GM19395 (cell line): ENCODE measurements around the gene LRRC32.

ENCODE experiments used
- ATAC-seq: cut with Tn5 transposase; IDR thresholded peaks from one replicate; pipeline ENCODE4 v1.9.1; 2021; ENCODE audit warnings: mild to moderate bottlenecking, moderate library complexity; ENCODE audit not compliant: unreplicated experiment

LRRC32 gene

DNA sequence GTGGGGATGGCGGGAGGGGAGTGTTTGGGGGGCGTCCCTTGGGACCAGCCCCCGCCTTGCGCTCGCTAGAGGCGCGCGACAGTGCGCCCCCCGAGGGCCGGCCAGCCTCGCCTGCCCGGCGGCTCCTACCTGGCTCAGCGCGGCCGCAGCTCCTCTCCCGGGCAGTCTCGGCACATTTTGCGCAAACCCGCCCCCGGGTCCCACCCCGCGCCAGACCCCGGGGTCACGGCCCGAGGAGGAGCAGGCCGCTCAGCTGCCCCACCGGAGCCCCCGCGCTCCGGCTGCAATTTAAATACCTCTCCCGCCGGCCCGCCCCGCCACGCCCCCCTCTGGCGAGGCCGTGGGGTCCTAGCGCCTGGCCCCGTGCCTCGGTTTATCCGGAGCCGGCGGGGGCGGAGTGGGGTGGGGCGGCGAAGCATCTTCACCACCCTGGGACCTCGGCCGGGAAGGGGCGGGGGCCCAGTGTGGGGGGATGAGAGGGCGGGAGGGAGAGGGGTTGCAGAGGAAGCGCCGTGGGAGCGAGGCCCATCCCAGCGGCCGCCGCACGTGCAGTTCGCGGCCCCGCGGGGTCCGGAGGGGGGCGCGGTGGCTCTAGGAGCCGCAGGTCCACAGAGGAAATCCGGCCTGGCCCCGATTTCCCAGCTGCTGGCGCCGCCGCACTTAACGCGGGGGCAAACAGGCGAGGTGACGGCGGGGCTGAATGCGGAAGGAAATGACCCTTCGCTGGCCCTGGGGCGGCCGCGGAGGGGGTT, at the start of gene LRRC32:
Gene LRRC32 (minus strand): TSS at position 263 of the 752 bp plus-strand sequence. CDS start 4,793 bp downstream, outside the sequence.
- ATAC-seq = no peak

GRCh38 chr11:76719686-76720085, 49.1 kb upstream of the LRRC32 start:
- ATAC-seq = no peak

DNA sequence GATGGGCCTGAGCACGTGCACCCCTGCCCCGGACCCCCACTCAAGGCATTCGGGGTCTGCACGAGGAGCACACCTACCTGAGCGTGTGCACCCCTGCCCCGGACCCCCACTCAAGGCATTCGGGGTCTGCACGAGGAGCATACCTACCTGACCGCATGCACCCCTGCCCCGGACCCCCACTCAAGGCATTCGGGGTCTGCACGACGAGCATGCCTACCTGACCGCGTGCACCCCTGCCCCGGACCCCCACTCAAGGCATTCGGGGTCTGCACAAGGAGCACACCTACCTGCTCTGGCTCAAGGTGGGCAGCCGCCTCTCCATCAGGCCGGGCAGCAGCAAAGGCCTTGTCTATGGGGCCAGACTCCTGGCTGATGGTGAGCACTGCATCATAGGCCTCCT, 48.7 kb upstream of the LRRC32 start:
- no peak for ATAC-seq

GRCh38 chr11:76717816-76718215, 47.3 kb upstream of the LRRC32 start:
- no peak for ATAC-seq

DNA sequence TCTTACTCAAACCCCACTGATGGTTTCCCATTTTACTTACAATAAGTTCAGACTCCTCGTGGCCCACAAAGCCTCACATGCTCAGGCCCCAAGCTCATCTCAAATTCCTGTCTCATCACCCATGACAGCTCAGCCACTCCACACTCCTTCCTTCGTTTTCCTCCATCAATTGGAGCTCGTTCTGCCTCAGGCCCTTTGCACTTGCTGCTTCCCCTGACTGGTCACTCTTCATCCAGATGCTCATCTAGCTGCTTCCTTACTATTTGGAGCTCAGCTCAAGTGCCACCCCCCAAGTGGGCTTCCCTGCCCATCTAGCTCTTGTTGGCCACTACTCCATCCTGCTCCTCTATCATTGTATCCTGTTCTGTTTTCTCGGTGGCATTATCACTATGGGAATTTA, 46.8 kb upstream of the LRRC32 start:
- ATAC-seq = no peak

- ATAC-seq = no peak
Measured at GRCh38 chr11:76716268-76716667, 45.7 kb upstream of the LRRC32 start.

DNA sequence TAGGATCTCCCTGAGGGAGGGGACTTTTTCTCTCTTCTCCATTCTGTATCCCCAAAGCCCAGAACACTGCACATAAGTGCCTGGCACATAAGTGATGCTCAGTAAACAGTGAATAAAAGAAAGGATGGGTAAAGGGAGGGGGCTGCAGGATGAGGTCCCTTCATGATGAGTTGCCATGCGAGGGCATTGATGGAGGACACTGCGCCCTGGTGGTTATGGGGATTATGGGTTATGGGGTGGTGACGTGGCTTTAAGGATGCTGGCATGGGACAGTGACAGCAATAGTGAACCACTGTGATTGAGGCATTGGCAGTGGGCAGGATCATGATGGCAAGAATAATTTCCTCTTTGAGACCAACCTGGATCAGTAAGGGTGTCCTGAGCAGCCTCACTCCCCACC, 43.9 kb upstream of the LRRC32 start:
- ATAC-seq = no peak

GRCh38 chr11:76713499-76713898, 43.0 kb upstream of the LRRC32 start:
- no peak for ATAC-seq

- no peak for ATAC-seq
Measured at GRCh38 chr11:76712125-76712524, 41.6 kb upstream of the LRRC32 start.

DNA sequence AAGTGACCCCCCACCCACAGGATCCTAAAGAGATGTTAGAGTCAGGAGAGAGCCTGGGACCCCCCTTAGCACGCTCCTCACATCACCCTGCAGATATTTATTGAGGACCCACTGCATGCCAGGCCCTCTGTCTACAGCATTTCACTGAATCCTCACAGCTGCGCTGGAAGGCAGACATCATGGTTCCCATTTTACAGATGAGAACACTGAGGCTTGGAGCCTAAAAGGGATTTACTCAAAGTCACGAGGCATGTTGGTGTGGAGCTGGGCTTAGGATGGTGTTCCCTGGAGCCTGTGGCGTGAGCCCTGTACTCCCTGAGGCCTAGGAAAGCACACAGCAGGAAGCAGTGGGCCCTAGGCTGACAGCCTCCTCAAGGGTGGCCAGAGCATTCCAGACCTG, 39.2 kb upstream of the LRRC32 start:
- no peak for ATAC-seq

DNA sequence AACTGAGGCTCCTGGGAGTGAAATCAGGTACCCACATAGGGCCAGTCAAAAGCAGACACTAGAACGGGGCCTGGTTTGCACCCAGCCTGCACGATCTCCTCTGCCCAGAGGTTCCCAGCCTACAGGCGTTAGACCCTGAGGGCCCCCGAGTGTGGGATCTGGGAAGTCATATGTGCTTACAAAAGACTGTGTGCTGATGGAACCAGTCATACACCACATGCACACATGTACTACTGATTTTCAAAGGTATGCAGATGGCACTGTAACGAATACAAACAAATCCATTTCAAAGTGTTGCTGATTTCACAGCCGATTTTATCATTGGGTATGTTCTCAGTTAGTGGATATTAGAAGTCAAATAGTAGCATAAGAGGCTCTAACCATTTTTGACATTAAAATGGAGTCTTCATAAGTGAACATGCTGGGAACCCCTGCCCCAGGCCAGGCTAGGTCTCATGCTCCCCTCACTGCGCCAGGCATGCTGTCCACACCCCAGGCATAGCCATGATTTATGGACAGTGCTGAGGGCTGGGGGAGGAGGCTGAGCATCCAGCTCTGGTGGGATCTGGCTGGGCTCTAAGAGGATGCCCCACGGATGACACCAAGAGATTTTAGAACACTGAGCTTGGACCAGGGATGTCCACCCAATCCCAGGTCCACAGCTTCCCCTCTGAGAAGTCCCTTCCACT, 38.6 kb upstream of the LRRC32 start:
- no peak for ATAC-seq

DNA sequence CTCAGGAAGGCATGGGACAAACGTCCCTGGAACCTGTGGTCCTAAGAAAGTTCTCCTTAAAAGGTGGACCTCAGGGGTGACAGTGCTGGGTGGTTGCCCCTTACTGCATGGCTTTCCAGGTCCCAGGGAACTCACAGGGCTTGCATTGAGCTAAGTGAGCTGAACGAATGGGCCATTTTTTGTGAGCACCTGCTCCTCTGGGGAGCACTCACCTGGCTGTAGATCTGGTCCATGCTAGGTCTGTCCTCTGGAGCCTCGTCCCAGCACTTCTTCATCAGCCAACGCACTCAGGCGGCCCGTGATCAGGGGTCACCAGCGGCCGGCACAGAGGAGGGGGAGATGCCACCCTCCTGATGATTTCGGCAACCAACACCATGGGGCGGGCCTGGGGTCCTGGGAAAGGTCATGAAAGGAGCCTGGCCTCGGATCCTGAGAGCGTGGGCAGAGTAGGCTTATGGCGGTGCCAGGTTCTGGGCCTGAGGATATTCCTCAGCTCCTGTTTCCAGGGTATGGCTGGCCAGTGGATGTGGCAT, 36.8 kb upstream of the LRRC32 start:
- ATAC-seq = no peak

- no peak for ATAC-seq
Measured at GRCh38 chr11:76706667-76707066, 36.1 kb upstream of the LRRC32 start.

DNA sequence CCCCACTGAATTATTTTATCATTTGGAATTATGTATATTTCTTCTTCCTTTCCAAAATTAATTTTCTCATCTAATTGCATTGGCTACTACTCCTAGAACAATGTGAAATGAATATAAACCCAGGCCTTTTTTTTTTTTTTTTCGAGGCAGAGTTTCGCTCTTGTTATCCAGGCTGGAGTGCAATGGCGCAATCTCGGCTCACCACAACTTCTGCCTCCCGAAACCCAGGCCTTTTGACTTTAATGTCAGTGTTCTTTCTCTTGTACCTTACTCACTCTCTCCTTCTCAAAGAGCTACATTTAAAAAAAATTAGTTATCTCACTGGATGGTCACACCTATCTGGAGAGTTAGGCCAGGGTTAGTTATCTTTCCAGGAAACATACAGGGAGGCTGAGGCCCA, 35.3 kb upstream of the LRRC32 start:
- no peak for ATAC-seq

DNA sequence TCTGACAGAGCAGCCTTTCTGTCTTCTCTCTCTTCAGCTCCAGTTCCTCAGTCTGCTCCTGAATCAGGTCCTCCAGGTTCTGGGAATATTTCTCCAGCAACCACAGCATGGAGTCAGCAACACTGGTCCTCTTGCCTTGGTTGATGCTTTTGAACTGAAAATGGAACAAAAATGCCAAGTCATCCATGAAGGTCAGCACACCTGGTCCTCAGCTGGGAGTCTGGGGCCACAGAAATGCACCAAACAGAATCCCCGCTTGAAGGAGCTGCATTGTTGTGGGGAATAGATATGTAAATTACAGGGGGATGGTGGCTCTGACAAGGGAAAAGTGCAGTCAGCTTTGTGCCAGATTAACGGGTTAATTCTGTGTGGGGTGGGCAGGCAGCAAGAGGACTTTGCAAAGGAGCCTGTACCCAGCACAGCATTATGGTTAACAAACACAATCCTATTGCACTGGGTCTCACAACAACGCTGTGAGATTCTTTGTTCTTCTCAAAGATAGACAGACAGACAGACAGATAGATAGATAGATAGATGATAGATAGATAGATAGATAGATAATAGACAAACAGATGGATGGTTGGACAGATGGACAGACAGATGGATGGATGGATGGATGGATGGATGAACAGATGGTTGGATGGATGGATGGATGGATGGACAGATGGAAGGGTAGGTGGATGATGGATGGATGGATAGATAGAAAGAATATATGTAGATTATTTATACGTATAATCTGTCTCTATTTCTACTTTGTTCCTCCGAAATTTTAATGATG, 33.8 kb upstream of the LRRC32 start:
- ATAC-seq = no peak

GRCh38 chr11:76703707-76704106, 33.2 kb upstream of the LRRC32 start:
- ATAC-seq = no peak

DNA sequence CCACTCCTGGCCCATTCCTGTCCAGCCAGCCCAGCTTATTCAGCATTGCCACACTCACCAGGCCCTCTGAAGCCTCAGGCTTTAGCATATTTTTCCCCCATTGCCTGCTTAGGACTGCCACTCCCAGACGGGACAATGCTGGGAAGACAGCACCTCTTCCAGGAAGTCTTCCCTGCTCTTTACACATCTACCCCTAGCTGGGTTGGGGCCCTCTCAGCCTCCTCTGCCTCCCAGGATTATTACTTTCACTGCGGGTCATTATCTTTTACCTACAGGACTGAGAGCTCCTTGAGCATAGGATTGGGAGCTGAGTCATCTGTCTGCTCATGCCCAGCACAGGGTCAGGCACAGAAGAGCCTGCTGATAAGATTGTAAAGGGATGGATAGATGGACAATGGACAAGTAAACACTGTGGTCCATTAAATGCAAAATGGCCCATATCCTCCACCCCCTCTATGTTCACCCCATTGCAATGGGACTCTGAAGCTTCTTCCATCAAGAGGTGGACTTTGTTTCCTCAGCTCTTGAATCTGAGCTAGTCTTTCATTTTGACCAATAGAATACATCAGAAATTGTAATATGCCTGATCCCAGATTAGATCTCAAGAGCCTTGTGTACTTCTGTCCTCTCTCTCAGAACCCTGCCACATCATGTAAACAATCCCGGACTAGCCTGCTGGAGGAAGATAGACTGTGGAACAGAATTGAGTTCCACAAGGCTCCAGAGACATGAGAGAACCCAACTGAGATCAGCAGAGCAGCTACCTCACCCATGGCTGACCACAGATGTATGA, 32.0 kb upstream of the LRRC32 start:
- no peak for ATAC-seq

DNA sequence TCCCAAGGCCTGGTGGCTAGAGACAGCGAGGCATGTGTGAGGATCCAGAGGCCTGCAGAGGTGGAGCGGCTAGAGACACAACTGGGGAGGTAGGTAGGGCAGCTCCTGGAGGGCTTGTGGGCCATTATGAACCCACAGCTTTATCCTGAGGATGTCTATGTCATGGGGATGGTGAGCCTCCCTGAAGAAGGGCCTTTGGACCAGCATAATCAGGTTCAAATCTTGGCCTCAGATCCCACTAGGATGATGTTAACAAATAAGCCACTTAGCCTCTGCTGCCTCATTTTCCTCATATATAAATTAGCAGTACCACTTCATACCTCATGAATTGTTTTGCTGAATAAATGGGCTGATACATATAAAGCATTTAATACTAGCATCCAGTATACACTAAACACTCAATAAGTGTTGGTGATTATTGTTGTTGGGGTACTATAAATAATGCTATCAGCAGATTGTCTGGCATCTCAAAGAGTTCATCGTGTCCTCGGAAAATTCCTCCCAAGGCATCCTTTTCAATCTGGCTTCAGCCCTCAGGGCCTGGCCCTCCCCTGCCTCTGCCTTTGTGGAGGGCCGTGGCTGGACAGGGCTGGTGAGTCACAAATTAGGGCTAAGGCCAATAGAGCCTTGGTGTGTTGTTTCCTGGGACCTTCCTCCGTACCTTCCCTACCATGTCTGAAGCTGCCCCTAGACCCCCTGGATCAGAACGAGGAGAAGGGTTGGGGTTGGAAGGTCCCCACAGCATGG, 30.9 kb upstream of the LRRC32 start:
- ATAC-seq = no peak

GRCh38 chr11:76700177-76701100, 29.9 kb upstream of the LRRC32 start:
- ATAC-seq = no peak
